NCI-H1048 (cell line): ENCODE results near the gene TSPAN7.

ENCODE experiments used
- DNase-seq: peaks from one replicate; lab custom pipeline; 2025; lab: John Stamatoyannopoulos, UW

TSPAN7 gene, protein sequence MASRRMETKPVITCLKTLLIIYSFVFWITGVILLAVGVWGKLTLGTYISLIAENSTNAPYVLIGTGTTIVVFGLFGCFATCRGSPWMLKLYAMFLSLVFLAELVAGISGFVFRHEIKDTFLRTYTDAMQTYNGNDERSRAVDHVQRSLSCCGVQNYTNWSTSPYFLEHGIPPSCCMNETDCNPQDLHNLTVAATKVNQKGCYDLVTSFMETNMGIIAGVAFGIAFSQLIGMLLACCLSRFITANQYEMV

DNA sequence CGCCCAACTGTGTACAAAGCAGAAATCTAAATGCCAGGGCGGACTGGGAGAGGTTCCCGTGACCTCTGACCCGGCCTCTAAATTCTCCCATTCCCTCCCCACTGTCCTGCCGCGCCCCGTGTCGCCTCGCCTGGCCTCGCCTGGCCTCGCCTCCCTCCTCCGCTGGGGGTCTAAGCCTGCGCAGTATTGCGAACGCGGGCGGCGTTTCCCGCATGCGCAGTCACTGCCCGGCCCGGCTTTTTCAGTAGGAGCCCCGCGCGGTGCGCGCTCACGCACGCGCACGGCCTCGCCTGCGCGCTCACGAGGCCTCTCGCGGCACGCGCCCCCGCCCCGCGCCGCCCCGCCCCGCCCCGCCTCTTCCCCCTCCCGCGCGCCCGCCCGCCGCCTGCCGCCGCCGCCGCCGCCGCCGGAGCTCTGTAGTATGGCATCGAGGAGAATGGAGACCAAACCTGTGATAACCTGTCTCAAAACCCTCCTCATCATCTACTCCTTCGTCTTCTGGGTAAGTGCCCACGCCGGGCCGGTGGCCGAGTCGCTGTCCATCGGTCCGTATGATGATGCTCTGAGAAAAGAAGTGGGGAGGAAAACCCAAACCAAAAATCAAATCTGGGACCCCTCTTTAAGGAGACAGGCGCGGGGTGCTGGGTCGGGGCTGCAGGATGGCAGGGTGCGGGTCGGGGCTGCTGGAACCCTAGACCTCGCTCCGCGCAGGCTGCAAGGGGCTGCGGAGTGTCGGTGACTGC lies at the start of gene TSPAN7:
TSS of gene TSPAN7 (plus strand) at position 417 of the 743 bp plus-strand sequence. CDS start at position 422, 5 bp downstream.
- DNase-seq, result peak; percentile 19

DNA sequence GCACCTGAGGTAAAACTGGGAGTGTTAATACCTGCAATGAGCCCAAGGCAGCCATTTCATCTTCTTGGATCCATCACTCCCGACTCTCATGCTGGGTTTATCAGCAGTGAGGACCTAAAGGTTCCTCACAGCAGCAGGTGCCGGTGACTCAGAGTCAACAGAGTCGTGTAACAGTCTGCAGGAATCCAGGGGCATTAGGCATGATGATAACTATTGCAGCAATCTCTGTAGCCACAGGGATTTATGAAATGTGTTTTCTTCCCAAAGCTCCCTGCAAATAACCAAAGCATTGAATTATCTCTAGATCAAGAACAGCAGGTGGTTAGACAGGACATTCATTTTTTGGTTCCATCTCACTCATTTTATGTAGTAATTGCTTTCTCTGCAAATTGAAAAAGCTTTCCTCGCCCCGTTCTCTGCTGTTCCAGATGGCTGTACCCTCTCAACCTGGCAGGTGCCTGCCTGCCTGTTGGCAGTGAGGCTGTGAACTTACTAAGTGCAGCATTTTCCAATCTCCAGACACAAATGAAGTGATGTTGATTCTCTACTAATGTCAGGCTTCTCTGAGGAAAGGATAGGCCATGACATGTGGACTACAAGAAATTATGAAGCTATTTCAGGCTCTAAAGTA lies 48.1 kb upstream of the TSPAN7 start:
- DNase-seq, result no peak

DNA sequence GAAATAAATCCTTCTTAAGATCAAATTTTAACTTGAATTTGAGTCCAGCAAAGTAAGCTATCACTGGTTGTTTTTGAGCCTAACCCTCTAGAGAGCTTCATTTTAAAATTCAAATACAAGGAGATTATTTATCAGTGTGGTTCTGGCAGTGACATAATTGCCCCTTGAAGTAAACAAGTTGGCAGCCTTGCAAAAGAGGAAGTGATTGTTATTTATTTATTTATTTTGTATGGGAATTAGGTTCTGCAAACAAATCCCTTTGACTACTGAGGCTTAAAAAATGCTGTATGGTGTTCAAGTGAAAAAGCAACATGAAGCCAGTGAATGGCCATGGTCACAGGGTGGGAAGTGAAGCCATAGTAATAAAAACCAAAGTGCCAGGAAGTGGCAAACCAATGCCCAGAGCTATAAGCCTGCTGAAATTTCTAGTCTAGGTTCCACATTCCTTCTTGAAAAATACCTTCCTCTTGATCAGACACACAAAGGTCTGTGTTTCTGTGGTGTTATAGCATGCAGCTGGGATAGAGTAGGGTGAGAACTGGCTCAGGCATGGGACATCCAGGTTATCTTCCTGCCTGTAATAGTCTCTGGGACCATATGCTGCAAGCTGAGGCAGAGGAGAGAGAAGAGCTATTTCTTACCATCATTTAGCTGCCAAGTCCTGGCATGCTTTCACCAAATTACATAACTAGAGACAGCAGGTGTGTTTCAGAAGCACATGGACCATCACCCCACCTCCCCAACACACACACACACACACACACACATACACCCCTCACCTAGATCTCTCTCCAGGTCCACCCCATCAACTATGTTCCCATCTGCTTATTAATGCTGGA lies 47.1 kb upstream of the TSPAN7 start:
- no peak for DNase-seq

DNA sequence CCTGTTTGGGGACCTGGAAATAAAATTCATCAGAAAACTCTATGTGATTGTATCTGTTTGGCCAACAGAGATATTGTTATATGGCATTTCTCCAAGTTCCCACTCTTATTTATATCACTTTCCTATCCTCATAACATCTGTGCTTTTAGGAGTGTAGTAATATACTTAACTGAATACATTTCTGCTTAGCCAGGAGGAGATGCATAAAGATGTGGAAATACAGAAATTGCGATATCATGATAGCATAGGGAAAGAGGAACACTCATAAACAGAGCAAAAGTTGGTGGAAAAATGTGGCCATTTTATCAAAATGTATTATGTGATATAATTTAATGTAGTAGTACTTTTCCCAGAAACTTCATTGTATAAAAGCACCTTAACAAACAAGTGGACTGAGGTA lies 46.1 kb upstream of the TSPAN7 start:
- DNase-seq, result no peak

DNA sequence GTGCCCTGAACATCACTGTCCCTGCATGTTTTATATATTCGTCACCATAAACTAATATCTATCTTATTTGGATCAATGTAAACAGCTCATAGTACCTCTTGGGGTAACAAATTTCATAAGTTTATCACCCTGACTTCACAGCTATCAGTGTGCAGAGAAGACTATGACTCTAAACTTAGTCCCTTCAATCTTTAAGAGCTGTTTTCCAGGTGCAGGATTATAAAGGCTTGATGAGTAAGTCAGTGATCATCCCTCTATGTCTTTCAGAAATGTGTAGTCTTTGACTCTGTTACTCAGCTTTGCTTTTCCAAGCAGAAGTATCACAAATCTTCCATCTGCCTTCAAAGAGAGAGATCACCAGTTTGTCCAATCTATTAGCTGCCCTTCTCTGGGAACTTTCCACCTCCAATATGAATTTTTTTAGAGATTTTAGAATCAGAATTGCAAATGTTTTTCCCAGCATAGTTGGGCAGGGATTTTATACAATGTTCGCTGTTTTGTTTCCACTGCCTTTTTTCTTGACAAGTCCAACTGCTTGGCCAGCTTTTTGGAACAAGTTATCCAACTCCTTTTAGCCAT lies 45.1 kb upstream of the TSPAN7 start:
- no peak for DNase-seq

DNA sequence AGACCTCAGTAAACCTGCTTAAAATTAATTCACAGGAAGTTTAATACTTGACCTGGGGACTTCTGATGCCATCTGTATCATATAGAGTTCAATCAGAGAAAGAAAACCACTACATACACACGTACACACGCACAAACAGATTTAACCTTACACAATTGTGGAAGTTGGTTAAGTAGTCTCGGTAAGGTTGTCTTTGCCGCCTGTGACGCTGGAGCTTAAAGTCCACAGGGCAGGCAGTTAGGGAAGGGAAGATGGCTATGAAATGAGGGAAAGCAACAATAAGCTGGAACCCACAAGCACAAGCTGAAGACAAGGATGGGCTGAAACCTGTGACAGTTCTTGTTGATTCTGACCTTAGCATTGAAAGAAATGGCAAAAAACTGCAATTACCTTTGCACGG lies 41.7 kb upstream of the TSPAN7 start:
- DNase-seq, result no peak

DNA sequence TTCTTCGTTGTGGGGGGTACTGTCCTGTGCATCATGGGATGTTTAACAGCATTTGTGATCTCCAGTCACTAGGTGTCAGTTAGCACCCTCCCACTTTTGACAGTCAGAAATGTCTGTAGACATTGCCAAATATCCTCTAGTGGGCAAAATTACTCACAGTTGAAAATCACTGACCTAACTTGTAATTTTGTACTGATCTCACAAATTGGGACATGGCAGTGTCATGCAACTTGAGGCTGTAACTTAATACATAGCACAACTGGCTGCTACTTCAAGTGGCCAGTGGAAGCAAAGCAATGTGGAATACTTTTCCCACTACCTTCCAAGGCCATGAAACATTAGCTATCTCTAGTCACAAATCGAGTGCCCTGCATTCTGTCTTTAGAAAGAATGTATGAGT lies 23.2 kb upstream of the TSPAN7 start:
- DNase-seq, result no peak

DNA sequence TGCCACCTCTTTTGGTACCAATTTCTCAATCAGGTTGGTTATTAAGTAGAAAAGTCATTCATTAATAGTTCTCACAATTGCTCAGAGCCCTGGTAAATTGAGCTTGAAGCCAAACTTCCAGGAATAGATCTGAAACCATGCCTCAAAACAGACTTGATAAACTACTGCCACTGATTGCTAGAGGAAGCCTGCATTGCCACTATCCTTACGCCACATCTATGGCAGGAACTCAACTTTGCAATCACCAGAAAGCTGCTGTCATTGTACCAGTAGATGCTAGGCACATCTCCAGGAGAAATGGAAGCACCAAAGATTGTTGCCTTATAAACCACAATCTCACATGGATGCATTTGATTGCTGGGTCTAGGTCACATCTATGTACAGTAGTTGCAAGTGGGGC lies 21.6 kb upstream of the TSPAN7 start:
- no peak for DNase-seq

DNA sequence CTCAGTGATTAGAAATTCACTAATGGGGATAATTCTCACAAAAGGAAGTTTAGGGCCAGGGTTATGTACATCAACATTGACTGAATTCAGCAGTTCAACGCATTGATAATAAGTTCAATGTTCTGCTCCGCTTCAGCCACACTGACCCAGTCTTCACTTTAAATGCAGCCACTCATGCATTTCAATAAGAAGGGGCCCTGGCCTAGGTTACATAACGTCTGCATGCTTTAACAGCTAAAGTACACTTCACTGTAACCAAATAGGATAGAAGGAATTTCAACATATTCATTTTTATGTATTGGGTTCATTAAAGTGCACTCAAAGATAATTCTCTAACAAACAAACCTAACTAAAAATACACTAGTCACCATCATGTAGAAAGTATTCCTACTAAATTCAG lies 12.8 kb upstream of the TSPAN7 start:
- DNase-seq, result no peak

DNA sequence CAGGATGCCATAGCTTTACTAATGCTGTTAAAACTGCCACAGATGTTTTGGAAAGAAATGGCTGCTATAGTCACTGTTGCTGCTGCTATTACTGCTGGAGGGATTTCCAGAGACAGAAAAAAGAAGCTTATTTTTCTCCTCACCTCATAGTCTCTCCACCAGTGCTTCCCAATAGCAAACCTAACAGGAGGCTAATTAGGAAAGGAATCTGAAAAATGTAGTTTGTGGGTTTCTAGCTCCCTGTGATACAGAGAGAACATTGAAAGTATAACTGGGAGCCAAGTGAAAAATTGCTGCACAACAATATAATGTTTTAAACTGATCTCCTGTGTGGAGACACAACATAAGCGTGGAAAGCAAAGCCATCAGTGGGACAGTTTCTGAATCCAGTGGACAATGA lies 8.6 kb upstream of the TSPAN7 start:
- DNase-seq, result no peak

DNA sequence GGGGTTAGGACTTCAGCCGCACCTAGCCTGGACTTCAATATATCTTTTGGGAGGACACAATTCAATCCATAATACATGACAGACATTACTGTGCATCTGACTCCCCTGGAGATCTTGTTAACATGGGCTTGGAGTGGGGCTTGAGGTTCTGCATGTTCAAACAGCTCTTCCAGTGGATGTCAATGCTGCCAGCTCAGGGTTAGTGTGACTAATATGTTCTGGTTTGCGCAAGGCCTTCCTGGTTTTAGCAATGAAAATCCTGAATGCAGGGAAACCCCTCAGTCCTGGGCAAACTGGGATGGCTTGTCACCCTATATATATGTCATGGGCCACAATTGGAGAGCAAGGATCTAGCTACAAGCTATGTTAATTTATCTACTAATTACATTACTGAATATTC lies 2.7 kb upstream of the TSPAN7 start:
- no peak for DNase-seq

DNA sequence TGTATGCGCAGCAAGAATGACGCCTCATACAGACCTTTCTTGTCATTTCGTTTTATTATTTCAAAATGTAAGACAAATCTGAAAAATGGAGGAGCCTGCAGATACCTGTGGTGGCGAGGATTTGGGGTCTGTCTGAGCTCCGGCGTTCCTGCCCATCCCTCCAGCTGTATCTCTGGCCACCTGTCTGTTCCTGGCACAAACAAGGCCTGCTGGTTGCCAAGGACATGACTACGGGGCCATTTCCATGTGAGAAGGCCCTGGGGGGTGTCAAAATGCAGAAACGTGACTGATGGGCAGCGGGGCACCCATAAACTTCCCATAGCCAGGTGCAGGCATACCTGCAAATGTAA lies 591 bp upstream of the TSPAN7 start:
- DNase-seq, result no peak

DNA sequence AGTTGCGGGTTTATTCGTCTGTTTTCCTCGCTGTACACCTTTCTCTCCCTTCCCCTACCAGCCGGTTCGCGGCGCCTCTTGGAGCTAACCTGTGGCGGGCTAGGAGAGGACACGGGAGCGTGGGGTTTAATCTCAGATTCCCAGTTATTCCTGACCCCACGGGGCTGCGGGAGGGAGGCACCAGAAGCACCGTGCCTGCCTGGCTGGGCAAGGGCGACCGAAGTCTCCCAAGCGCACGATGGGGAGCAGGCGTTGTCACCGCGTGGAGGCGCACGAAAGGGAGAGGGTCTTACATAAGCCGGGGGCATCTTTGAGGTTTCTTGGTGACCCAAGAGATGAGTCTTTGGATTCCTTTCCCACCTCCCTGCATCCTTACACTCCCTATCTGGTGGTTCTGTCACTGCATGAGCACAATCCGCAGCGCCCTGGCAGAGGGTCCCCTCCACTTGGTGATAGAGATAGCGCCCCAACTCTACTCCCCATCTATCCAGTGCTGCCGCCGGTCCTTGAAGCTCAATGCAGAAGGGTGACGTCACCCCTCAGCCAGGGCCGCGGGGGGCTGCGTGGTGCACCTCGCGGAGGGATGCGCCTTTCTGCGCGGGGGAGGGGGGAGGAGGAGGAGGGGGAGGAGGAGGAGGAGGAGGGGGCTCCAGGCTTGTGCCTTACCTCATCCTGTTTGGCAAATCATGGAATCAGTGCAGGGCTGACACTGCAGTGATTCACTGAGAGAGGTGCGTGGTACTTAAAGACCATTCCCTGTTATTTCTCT lies 793 bp downstream of the TSPAN7 start:
- DNase-seq, result no peak

DNA sequence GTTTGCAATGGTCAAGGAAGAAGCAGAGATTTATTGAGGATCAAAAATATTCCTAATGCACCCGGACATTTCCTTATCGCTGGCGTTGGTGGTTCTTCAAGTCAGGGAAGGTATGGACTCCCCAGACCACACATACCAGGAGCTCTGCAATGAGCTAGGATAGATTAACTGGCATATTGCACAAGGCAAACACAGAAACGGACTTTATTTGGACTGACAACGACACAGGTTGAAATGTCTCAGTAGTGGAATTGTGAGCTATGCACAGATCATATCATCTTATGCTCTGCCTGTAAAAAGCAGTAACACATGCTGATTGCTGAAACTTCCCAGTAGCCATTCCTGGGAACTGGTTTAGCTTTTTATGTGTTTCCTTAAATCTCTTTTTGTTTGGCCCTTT lies 1.7 kb downstream of the TSPAN7 start:
- DNase-seq, result no peak

DNA sequence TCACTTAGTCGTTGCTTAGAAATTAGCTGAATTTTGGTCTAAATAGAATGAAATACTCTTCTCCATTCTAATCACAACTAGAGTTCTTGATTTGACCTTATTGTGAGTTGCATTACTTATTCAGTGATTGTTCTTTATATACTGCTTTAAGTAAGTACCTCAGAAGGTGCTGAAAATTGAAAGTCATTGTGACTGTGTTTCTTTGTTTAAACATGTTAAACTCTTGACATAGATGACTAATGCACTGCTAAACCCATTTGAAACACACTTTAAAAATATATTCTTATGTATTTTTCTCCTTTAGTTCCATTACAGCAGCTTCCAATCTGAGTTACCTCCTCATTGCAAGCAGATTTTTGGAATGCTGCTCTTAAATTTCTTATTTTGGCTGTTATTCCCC lies 9.1 kb downstream of the TSPAN7 start:
- no peak for DNase-seq

DNA sequence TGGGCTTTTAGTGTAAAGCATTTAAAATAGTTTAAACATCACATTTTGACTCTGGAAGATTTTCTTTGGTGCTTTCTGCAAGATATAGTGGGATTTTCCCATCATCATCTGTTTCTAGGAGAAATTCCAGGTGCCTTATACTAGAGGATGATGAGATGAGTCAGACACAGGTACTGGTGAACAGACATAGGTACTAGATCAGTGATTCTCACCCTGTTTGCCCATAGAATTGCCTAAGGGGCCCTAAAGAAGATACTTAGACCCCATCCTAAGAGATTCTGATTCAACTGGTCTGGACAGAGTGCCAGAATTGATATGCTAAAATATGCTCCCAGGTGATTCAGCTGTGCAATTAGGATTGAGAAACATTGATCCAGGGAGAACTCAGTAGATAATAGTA lies 9.7 kb downstream of the TSPAN7 start:
- no peak for DNase-seq

DNA sequence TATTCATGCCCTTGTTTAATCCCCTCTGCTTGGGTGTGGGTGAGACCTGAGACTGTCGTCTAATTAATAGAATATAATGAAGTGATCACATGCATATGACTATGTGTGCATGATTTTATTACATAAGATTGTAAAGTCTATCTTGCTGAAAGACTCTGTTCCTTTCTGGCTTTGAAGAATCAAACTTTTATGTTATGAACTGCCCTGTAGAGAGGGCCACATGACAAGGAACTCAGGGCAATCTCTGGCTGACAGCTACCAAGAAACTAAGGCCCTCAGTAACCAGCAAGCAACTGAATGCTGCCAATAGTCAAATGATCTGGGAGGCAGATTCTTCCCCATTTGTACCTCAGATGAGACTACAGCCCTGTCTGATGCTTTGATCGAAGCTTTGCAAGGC lies 13.5 kb downstream of the TSPAN7 start:
- no peak for DNase-seq

DNA sequence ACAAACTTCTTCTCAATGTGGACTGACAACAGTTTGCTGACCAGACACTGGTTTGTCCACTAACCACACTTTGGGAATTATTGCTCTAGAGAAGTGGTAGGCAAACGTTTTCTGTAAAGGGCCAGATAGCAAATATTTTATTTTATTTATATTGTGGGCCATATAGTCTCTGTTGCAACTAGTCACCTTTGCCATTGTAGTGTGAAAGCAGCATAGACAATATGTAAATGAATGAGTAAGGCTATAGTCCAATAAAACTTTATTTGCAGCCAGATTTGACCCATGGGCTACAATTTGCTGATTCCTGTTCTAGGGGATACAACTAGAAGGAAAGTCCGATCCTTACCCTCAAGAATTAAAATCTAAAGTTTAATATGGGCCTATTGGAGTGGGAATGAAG lies 14.5 kb downstream of the TSPAN7 start:
- DNase-seq, result no peak

DNA sequence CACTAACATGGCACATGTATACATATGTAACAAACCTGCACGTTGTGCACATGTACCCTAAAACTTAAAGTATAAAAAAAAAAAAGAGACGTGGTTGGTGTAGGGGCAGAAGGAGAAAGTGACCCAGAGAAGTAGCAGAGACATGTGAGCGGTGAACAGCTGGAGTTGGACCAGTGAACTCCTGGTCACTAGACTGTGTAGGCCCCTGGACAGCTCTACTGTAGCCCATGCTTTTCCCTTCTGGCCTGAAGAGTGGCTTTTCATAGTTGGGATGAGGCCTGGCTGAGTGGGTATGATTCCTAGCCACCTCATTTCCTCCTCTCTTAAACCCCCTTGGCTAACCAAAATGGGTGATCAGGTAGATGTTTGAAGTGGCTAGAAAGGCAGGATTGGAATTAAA lies 16.4 kb downstream of the TSPAN7 start:
- no peak for DNase-seq

DNA sequence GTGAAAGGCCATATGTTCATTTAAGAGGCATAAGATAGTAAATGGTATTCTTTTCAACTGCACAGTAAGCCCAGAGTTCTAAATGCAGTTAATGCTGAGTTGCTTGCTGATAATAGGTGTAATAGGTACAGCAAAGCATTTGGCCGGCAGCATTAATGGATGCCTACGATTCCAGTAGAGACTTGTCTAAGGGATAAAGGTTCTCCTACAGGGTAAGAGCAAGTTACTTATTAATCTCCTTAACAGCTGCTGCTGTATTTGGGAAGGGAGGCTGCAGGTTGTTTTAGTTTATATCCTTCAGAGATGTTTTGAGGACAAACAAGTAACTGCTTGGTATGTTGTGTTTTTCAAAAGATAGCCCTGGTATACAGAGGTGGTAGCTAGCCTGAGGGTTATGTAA lies 16.8 kb downstream of the TSPAN7 start:
- no peak for DNase-seq

DNA sequence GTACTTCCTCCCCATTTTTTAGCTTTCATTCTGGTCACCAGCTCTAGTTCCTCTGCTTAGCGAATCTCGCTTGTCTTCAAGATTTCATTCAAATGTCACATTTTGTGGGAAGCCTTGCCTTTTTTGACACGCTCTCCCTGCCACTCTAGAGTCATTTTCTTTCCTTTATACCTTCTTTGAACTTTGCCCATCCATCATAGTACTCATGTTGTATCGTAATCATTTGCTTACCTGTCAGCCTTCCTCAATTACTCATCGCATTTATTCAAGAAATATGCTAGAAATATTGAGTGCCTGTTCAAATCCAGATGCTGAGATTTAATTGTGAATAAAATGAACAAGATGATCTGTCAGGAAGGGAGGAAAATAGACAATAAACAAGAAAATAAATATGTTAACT lies 21.8 kb downstream of the TSPAN7 start:
- DNase-seq, result no peak

DNA sequence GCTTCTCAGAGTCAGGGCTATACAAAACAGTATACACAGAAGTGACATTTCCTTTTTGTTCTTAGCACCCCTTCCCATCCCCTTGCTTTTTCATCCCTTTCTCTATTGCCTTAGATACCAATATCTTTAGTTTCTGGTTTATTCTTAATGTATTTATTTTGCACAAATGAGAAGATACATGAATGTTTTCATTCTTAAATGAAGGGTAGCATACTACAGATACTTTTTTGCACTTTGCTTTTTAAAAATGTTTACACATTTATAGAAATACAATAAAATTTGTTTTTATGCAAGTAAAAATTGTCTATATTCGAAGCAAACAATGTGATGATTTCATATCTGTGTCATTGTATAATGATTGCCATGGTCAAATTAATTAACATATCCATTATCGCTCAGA lies 33.1 kb downstream of the TSPAN7 start:
- no peak for DNase-seq
